MM.1S (cell line): ENCODE results near the gene NAGLU.
A peak's percentile ranks its signal among the peaks of the same experiment; 100 is the strongest.

Experiments
- DNase-seq: peaks from one replicate; pipeline ENCODE4 v3.0.0-alpha.2; 2015
- H2AFZ ChIP-seq: fragments of 300-600 bp; sonication (generic); 2 replicates; pipeline ENCODE4 v1.6.0; 2016; ENCODE audit warnings: antibody characterized with exemption, low read length
- H3F3A ChIP-seq: fragments of 300-600 bp; sonication (generic); 2 replicates; pipeline ENCODE4 v1.6.1; 2016; ENCODE audit warnings: mild to moderate bottlenecking, antibody characterized with exemption, low read length, moderate library complexity, mixed read lengths; ENCODE audit not compliant: insufficient read depth
- H3K27ac ChIP-seq: fragments of 300-600 bp; sonication (generic); 2 replicates; pipeline ENCODE4 v1.5.1; 2016; ENCODE audit warnings: mild to moderate bottlenecking, low read length
- H3K27me3 ChIP-seq: fragments of 300-600 bp; sonication (generic); replicated peaks from 2 replicates; pipeline ENCODE4 v1.6.0; 2016; ENCODE audit warnings: low read length; ENCODE audit not compliant: insufficient read depth
- H3K36me3 ChIP-seq: fragments of 300-600 bp; sonication (generic); replicated peaks from 2 replicates; pipeline ENCODE4 v1.6.1; 2016; ENCODE audit warnings: mild to moderate bottlenecking, low read length, mixed read lengths; ENCODE audit not compliant: insufficient read depth
- H3K4me1 ChIP-seq: fragments of 300-600 bp; sonication (generic); 2 replicates; pipeline ENCODE4 v1.6.1; 2016; ENCODE audit warnings: low read length, mixed read lengths
- H3K4me2 ChIP-seq: fragments of 300-600 bp; sonication (generic); 2 replicates; pipeline ENCODE4 v1.6.0; 2016; ENCODE audit warnings: low read depth, low read length
- H3K4me3 ChIP-seq: fragments of 300-600 bp; sonication (generic); 2 replicates; pipeline ENCODE4 v1.5.1; 2016; ENCODE audit warnings: low read length, mixed read lengths
- H3K79me2 ChIP-seq: fragments of 300-600 bp; sonication (generic); 2 replicates; pipeline ENCODE4 v1.6.1; 2016; ENCODE audit warnings: mixed run types, low read length, mixed read lengths
- H3K9ac ChIP-seq: fragments of 300-600 bp; sonication (generic); 2 replicates; pipeline ENCODE4 v1.6.1; 2016; ENCODE audit warnings: low read length, mixed read lengths
- H3K9me2 ChIP-seq: fragments of 300-600 bp; sonication (generic); replicated peaks from 2 replicates; pipeline ENCODE4 v1.6.1; 2016; ENCODE audit warnings: mild to moderate bottlenecking, low read length, mixed read lengths; ENCODE audit not compliant: insufficient read depth
- H3K9me3 ChIP-seq: fragments of 300-600 bp; sonication (generic); replicated peaks from 2 replicates; pipeline ENCODE4 v1.6.1; 2016; ENCODE audit warnings: mild to moderate bottlenecking, low read length, mixed read lengths; ENCODE audit not compliant: insufficient read depth
- H4K20me1 ChIP-seq: fragments of 300-600 bp; sonication (generic); 2 replicates; pipeline ENCODE4 v1.6.1; 2016; ENCODE audit warnings: mild to moderate bottlenecking, low read length, moderate library complexity, mixed read lengths; ENCODE audit not compliant: insufficient read depth
- EZH2 ChIP-seq: fragments of 300-600 bp; sonication (generic); optimal IDR thresholded peaks from 2 replicates; pipeline ENCODE3; 2017; ENCODE audit warnings: low read depth, mild to moderate bottlenecking, antibody characterized with exemption, low read length, mixed read lengths
- EZH2phosphoT487 ChIP-seq: fragments of 300-600 bp; sonication (generic); IDR thresholded peaks from 2 replicates; pipeline ENCODE4 v1.6.1; 2018; ENCODE audit warnings: antibody characterized with exemption, low read length
- TF ChIP-seq, protein P1 (sequence below): fragments of 300-600 bp; sonication (generic); IDR thresholded peaks from 2 replicates; pipeline ENCODE4 v1.5.1; 2016; ENCODE audit warnings: antibody characterized with exemption, low read length, mixed read lengths

The NAGLU gene

DNA sequence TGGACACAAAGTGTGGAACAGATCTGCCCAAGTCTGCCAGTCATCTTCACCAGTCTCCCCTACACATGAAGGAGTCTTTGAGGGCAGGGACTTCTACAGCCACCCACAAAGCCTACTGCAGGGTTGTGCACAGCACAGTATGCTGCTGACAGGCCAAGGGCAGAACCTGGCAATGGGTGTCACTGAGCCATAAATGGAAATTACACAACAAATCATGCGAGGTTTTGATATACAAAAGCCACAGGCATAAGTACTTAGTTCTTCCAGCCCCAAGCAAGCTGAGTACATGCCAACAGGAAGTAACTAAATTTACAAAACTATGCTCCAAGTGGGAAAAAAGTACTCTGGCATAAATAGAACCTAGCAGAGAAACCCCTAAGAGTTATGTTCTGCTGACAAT, 49.3 kb downstream of the NAGLU start:
- no peak for DNase-seq
- H3K4me3 ChIP-seq: no peak overlapping the region
- peaks cover 13% of the 10 kb centered on the region; the same call in 1 of the 2 replicates for H3K36me3 ChIP-seq
- peaks cover 48% of the 10 kb centered on the region for H3K4me1 ChIP-seq
- no peaks in the 10 kb centered on the region for H3K9me2 ChIP-seq
- TF ChIP-seq, protein P1, sequence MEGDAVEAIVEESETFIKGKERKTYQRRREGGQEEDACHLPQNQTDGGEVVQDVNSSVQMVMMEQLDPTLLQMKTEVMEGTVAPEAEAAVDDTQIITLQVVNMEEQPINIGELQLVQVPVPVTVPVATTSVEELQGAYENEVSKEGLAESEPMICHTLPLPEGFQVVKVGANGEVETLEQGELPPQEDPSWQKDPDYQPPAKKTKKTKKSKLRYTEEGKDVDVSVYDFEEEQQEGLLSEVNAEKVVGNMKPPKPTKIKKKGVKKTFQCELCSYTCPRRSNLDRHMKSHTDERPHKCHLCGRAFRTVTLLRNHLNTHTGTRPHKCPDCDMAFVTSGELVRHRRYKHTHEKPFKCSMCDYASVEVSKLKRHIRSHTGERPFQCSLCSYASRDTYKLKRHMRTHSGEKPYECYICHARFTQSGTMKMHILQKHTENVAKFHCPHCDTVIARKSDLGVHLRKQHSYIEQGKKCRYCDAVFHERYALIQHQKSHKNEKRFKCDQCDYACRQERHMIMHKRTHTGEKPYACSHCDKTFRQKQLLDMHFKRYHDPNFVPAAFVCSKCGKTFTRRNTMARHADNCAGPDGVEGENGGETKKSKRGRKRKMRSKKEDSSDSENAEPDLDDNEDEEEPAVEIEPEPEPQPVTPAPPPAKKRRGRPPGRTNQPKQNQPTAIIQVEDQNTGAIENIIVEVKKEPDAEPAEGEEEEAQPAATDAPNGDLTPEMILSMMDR: no peak
- TF ChIP-seq EZH2phosphoT487: no peak
- TF ChIP-seq EZH2: no peak
- H3F3A ChIP-seq: peaks cover 35% of the 10 kb centered on the region
- H3K4me2 ChIP-seq: peak overlapping the region; percentile 60; the same call in 1 of the 2 replicates
- H3K9me3 ChIP-seq: no peaks in the 10 kb centered on the region
- H3K9ac ChIP-seq: no peak overlapping the region
- no peaks in the 10 kb centered on the region for H3K27me3 ChIP-seq
- H2AFZ ChIP-seq: no peak overlapping the region
- no peaks in the 10 kb centered on the region for H4K20me1 ChIP-seq
- H3K79me2 ChIP-seq: peaks cover 66% of the 10 kb centered on the region
- H3K27ac ChIP-seq: peak overlapping the region; percentile 72; the same call in 1 of the 2 replicates

DNA sequence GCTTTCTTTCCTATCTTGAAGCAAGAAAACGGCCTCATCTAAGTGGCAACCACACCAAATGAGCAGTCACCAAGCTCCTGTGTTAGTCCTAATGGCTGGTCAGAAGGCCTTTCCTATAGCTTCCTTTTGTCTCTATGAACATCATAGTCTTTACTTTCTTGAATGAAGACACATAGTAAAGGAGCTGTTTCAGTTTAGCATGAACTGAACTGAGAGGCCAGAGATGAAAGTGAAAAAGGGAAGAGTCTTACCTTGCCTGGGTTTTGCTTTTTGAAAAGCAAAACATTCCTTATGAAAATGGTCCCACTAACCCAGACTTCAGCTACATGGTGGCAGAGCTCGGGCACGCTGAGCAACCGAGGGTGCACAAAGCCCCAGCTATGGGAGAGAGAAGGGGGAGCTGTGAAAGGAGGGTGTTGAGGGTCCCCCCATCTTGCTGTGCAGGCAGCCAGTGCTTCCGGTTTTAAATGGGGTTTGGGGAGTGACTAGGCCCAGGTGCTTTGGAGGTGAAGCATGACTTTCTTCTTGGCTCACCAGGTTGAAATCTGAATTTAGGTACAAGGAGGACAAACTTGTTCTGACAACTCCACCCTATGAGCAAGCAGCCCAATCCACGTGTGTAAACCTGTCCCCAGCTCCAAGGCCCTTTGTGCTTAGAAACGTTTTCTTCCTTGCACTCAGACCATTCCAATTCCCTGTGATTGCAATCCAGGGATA, 50.6 kb downstream of the NAGLU start:
- H3K27ac ChIP-seq: peak overlapping the region; percentile 72
- H3K9me2 ChIP-seq: no peaks in the 10 kb centered on the region
- H3K79me2 ChIP-seq: peaks cover 68% of the 10 kb centered on the region
- peaks cover 15% of the 10 kb centered on the region for H3K36me3 ChIP-seq
- H3K4me1 ChIP-seq: peaks cover 44% of the 10 kb centered on the region
- H3F3A ChIP-seq: peaks cover 32% of the 10 kb centered on the region
- peak overlapping the region; percentile 21; the same call in 1 of the 2 replicates for H3K9ac ChIP-seq
- no peaks in the 10 kb centered on the region for H4K20me1 ChIP-seq
- peak; percentile 71 for DNase-seq
- no peaks in the 10 kb centered on the region for H3K27me3 ChIP-seq
- H3K4me3 ChIP-seq: peak overlapping the region; percentile 21
- no peak overlapping the region for H2AFZ ChIP-seq
- H3K9me3 ChIP-seq: no peaks in the 10 kb centered on the region
- H3K4me2 ChIP-seq: peak overlapping the region; percentile 60
- TF ChIP-seq, protein P1: no peak
- no peak for TF ChIP-seq EZH2
- no peak for TF ChIP-seq EZH2phosphoT487

DNA sequence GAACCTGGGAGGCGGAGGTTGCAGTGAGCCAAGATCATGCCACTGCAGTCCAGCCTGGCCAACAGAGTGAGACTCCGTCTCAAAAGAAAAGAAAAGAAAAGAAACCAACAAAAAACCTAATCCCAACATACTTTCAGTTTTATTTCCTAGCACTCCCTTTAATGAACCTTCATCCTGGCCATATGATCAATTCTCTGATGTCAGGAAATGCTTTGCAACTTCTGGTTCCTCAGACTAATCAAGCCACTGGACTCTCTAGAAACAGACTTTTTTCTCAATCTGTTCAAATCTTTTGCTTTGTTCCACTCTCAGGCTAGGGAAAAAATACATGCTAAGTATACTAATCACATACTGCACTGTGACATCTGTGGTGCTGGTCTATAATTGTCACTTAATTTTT, 54.8 kb downstream of the NAGLU start:
- Histone ChIP-seq H3K27me3 (no peaks in the 10 kb centered on the region), H3K27ac (no peak overlapping the region)

More for the DNA sequence above, 54.8 kb downstream of the NAGLU start:
- TF ChIP-seq EZH2 (no peak), EZH2phosphoT487 (no peak)
- TF ChIP-seq, protein P1: no peak
- Histone ChIP-seq H3K9me2 (no peaks in the 10 kb centered on the region), H3K4me2 (no peak overlapping the region), H3K36me3 (peaks cover 6% of the 10 kb centered on the region), H3K4me1 (peaks cover 34% of the 10 kb centered on the region), H3K9ac (no peak overlapping the region), H2AFZ (no peak overlapping the region), H3K9me3 (no peaks in the 10 kb centered on the region), H3K4me3 (no peak overlapping the region), H4K20me1 (no peaks in the 10 kb centered on the region), H3F3A (peaks cover 28% of the 10 kb centered on the region), H3K79me2 (peaks cover 65% of the 10 kb centered on the region)
- no peak for DNase-seq
